Naive thymus-derived CD8-positive, alpha-beta T cell (primary cell): ENCODE data around the gene MGAT3. TPM values are rescaled to one million over a fixed set of nuclear protein-coding genes. Genes with fewer than 3 reads are reported as not detected.
"Not testable (repeated sequence)": the region's sequence is repeated elsewhere in the genome, so short reads cannot be mapped to it uniquely, and the experiment has no call there.

Experiments used
- ATAC-seq, 2 donors: fragments of 150-1000 bp; cut with Tn5 transposase in 1 of 2; sonication (Bioruptor Pico), chemical (Tn5 transposase) in 1 of 2; 1 replicate in 1 of 2; 2 replicates in 1 of 2; pipeline ENCODE4 v1.10.0; 2021; ENCODE audit warnings: mild to moderate bottlenecking in 2 of 2, moderate library complexity in 2 of 2
- POLR2A ChIA-PET: fragments of 350-600 bp; sonication (Branson Sonifier 250); formaldehyde crosslinking; loops from one replicate; lab custom pipeline; 2021; ENCODE audit warnings: antibody characterized with exemption; lab: Charles Lee
- DNase-seq, 10 donors: peaks; one replicate each; pipeline versions ENCODE4 v3.0.0 to v3.0.0-alpha.2; 2020 to 2022
- H3K27ac Mint-ChIP-seq, 10 donors: one replicate each; pipeline ENCODE4 v1.8.0; 2020 to 2022; ENCODE audit warnings: mild to moderate bottlenecking in 10 of 10, mixed read lengths in 10 of 10, moderate library complexity in 4 of 10, inconsistent platforms in 1 of 10
- H3K27me3 Mint-ChIP-seq, 5 donors: one replicate each; pipeline ENCODE4 v1.8.0; 2021 to 2022; ENCODE audit warnings: mixed read lengths in 5 of 5
- H3K36me3 Mint-ChIP-seq, 3 donors: one replicate each; pipeline ENCODE4 v1.8.0; 2020 to 2022; ENCODE audit warnings: mixed read lengths in 3 of 3, mild to moderate bottlenecking in 2 of 3, inconsistent platforms in 1 of 3
- H3K4me1 Mint-ChIP-seq, 4 donors: one replicate each; pipeline ENCODE4 v1.8.0; 2021 to 2022; ENCODE audit warnings: mixed read lengths in 4 of 4
- H3K4me3 Mint-ChIP-seq, 10 donors: one replicate each; pipeline ENCODE4 v1.8.0; 2020 to 2022; ENCODE audit warnings: mild to moderate bottlenecking in 10 of 10, mixed read lengths in 10 of 10, moderate library complexity in 6 of 10, inconsistent platforms in 1 of 10
- H3K9me3 Mint-ChIP-seq, 9 donors: one replicate each; pipeline ENCODE4 v1.8.0; 2020 to 2022; ENCODE audit warnings: mixed read lengths in 9 of 9, mild to moderate bottlenecking in 3 of 9, inconsistent platforms in 1 of 9, moderate library complexity in 1 of 9
- polyA plus RNA-seq, 3 donors: library from polyadenylated mRNA; unstranded; fragments of 300-500 nt; fragmentation: Illumina TruSeq; gene quantifications; one replicate each; pipeline ENCODE4 v1.2.3, GENCODE V29; 2021
- total RNA-seq, 8 experiments: library from RNA in 2 of 8; stranded (reverse) in 2 of 8; gene quantifications; one replicate each; pipeline ENCODE4 v1.2.3 and lab custom pipeline; 2021 to 2026

Gene MGAT3
- under 1 TPM; 0.36 to 0.55 TPM for total RNA-seq
- under 1 TPM; 0.05 to 0.27 (median 0.11) TPM for polyA plus RNA-seq
- total RNA-seq (lab: John Stamatoyannopoulos, UW): 0 to 2.9 (median 0.88) reads per million in 6 experiments

DNA sequence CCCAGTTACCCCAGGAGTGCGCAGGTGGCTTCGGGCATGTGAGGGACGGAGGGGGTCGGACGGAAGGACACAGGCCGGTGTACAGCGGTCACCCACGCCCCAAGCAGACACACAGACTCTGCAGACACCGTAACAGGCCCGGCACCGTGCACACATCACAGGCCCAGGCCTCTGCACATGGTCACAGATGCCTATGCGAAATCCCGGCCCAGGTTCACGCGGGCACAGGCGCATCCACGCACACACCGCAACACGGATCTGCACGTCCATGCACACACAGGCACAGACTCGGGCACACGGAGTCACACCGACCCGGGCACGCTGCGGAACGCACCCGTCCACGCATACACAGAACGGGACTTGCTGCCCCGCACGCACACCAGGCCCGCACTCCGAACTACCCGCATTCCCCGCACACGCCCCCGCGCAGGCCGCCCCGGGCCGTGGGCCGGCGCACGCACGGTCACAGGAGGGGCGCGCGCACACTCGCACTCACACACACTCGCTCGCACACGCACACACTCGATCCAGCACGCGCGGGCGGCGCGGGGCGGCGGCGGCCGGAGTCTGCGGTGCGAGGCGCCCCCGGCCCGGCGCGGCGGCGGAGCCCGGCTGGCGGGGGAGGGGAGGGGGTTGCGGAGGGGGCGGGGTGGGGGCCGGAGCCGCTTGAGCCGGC is at the start of gene MGAT3:
Gene MGAT3 (plus strand): TSS at position 491 of the 676 bp plus-strand sequence. CDS start 30,336 bp downstream, outside the sequence.
- peaks cover 25 to 43% (median 38%) of the 10 kb centered on the region in 4 donors for H3K4me1 Mint-ChIP-seq
- ATAC-seq (peak; percentile 15 to 29), DNase-seq (peak in 1 of 10 donors; percentile 23)
- peak within 1 kb of the TSS in 9 of 10 donors; percentile 24 to 87 (median 57) for H3K27ac Mint-ChIP-seq
- H3K4me3 Mint-ChIP-seq: peak within 1 kb of the TSS; percentile 69 to 89 (median 83)
- H3K36me3 Mint-ChIP-seq: no peaks in the 10 kb centered on the region
- POLR2A ChIA-PET: no interaction called here
- H3K27me3 Mint-ChIP-seq: peaks cover 5 to 22% (median 13%) of the 10 kb centered on the region in 5 donors
- peaks cover 0 to 10% (median 0%) of the 10 kb centered on the region in 9 donors for H3K9me3 Mint-ChIP-seq

GRCh38 chr22:39408173-39408572 is 48.6 kb upstream of the MGAT3 start:
- no peak overlapping the region for H3K27ac Mint-ChIP-seq
- H3K36me3 Mint-ChIP-seq: peaks cover 0 to 39% (median 9%) of the 10 kb centered on the region in 3 donors
- H3K9me3 Mint-ChIP-seq: no peaks in the 10 kb centered on the region
- POLR2A ChIA-PET: interaction anchor here (1.5 kb wide), 1 partner anchor 8 kb away, joined by 7 read pairs; the partner anchor contains the start of gene TAB1
- DNase-seq (no peak), ATAC-seq (no peak)
- H3K27me3 Mint-ChIP-seq: no peaks in the 10 kb centered on the region
- H3K4me3 Mint-ChIP-seq: no peak overlapping the region
- H3K4me1 Mint-ChIP-seq: peaks cover 38 to 88% (median 75%) of the 10 kb centered on the region in 4 donors

- Mint-ChIP-seq H3K36me3 (peaks cover 0 to 35% (median 7%) of the 10 kb centered on the region in 3 donors), H3K27me3 (no peaks in the 10 kb centered on the region), H3K4me3 (no peak overlapping the region), H3K27ac (peak overlapping the region in 1 of 10 donors; percentile 21), H3K9me3 (no peaks in the 10 kb centered on the region), H3K4me1 (peaks cover 37 to 90% (median 78%) of the 10 kb centered on the region in 4 donors)
- DNase-seq (no peak), ATAC-seq (no peak)
- POLR2A ChIA-PET: interaction anchor here (1.5 to 4.3 kb wide), 2 partner anchors 9 to 111 kb away, joined by 7 to 20 read pairs; partner anchors contain the start of genes ATF4 and TAB1
Measured at GRCh38 chr22:39408807-39409206, 48.0 kb upstream of the MGAT3 start.

GRCh38 chr22:39409516-39410029 is 47.2 kb upstream of the MGAT3 start:
- peak overlapping the region in 4 of 10 donors; percentile 17 to 54 (median 43) for H3K27ac Mint-ChIP-seq
- H3K4me1 Mint-ChIP-seq: peaks cover 41 to 91% (median 78%) of the 10 kb centered on the region in 4 donors
- no peak overlapping the region for H3K4me3 Mint-ChIP-seq
- ATAC-seq (no peak), DNase-seq (no peak)
- POLR2A ChIA-PET: interaction anchor here (4.3 kb wide), 1 partner anchor 111 kb away, joined by 20 read pairs; the partner anchor contains the start of gene ATF4
- H3K36me3 Mint-ChIP-seq: peaks cover 0 to 28% (median 5%) of the 10 kb centered on the region in 3 donors
- no peaks in the 10 kb centered on the region for H3K27me3 Mint-ChIP-seq
- H3K9me3 Mint-ChIP-seq: no peaks in the 10 kb centered on the region

GRCh38 chr22:39410264-39410663 is 46.5 kb upstream of the MGAT3 start:
- Mint-ChIP-seq H3K27ac (no peak overlapping the region), H3K27me3 (no peaks in the 10 kb centered on the region), H3K9me3 (no peaks in the 10 kb centered on the region), H3K4me1 (peaks cover 39 to 92% (median 78%) of the 10 kb centered on the region in 4 donors), H3K36me3 (peaks cover 0 to 22% (median 5%) of the 10 kb centered on the region in 3 donors), H3K4me3 (peak overlapping the region in 1 of 10 donors; percentile 61)
- DNase-seq: no peak
- POLR2A ChIA-PET: interaction anchor here (0.7 to 8.4 kb wide), 3 partner anchors 10 to 110 kb away, joined by 3 to 120 read pairs (median 20); partner anchors contain the start of genes ATF4 and TAB1
- no peak for ATAC-seq

DNA sequence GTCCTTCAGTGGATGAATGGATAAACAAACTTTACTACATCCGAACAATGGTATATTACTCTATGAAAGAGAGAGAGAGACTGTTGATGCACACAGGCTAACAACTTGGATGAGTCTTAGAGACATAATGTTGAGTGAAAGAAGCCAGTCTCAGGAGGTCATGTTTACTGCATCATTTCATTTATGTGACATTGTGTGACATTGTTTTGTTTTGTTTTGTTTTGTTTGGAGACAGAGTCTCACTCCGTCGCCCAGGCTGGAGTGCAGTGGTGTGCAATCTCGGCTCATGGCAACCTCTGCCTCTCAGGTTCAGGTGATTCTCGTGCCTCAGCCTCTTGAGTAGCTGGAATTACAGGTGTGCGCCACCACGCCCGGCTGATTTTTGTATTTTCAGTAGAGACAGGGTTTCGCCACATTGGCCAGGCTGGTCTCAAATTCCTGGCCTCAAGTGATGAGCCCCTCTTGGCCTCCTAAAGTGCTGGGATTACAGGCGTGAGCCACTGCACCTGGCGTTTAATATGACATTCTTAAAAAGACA is 44.9 kb upstream of the MGAT3 start:
- Mint-ChIP-seq H3K4me1 (peaks cover 40 to 94% (median 79%) of the 10 kb centered on the region in 4 donors), H3K36me3 (peaks cover 0 to 18% (median 0%) of the 10 kb centered on the region in 3 donors), H3K4me3 (peak overlapping the region; percentile 24 to 85 (median 64)), H3K27ac (peak overlapping the region; percentile 19 to 92 (median 82))
- not testable (repeated sequence) for ATAC-seq, DNase-seq, H3K9me3 Mint-ChIP-seq, H3K27me3 Mint-ChIP-seq
- POLR2A ChIA-PET: interaction anchor here (0.5 to 8.4 kb wide), 16 partner anchors 9 to 528 kb away, joined by 3 to 120 read pairs (median 5); partner anchors contain the start of genes ATF4, MIEF1, RPL3 and RPS19BP1

DNA sequence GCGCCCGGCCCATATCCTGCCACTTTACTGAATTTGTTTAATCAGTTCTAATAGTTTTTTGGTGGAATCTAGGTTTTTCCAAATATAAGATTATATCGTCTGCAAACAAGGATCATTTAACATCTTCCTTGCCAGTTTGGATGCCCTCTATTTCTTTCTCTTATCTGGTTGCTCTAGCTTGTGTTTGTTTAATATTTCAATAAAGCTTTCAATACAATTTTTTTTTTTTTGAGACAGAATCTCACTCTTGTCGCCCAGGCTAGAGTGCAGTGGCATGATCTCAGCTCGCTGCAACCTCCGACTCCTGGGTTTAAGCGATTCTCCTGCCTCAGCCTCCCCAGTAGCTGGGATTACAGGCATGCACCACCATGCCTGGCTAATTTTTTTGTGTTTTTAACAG is 43.6 kb upstream of the MGAT3 start:
- Mint-ChIP-seq H3K4me1 (peaks cover 35 to 93% (median 70%) of the 10 kb centered on the region in 4 donors), H3K27ac (peak overlapping the region in 9 of 10 donors; percentile 19 to 95 (median 75)), H3K36me3 (peaks cover 0 to 22% (median 8%) of the 10 kb centered on the region in 3 donors), H3K4me3 (peak overlapping the region; percentile 54 to 85 (median 76))
- DNase-seq, H3K9me3 Mint-ChIP-seq, H3K27me3 Mint-ChIP-seq, ATAC-seq: not testable (repeated sequence)
- POLR2A ChIA-PET: interaction anchor here (0.6 to 8.4 kb wide), 21 partner anchors 13 to 1920 kb away, joined by 3 to 120 read pairs (median 4); partner anchors contain the start of genes ATF4, RPL3, RPS19BP1 and TAB1

GRCh38 chr22:39414377-39414776 is 42.4 kb upstream of the MGAT3 start:
- POLR2A ChIA-PET: interaction anchor here (0.9 to 8.4 kb wide), 5 partner anchors 14 to 108 kb away, joined by 3 to 120 read pairs (median 6); partner anchors contain the start of genes ATF4, RPL3 and TAB1
- Mint-ChIP-seq H3K4me3 (peak overlapping the region; percentile 15 to 86 (median 75)), H3K36me3 (peaks cover 0 to 31% (median 16%) of the 10 kb centered on the region in 3 donors), H3K27ac (peak overlapping the region; percentile 72 to 95 (median 82)), H3K9me3 (no peaks in the 10 kb centered on the region), H3K4me1 (peaks cover 39 to 92% (median 70%) of the 10 kb centered on the region in 4 donors), H3K27me3 (no peaks in the 10 kb centered on the region)
- ATAC-seq (peak in 1 of 2 donors; percentile 12), DNase-seq (no peak)

- no peak for DNase-seq
- Mint-ChIP-seq H3K4me3 (peak overlapping the region in 9 of 10 donors; percentile 58 to 86 (median 75)), H3K4me1 (peaks cover 37 to 87% (median 66%) of the 10 kb centered on the region in 4 donors), H3K27ac (peak overlapping the region; percentile 72 to 95 (median 82)), H3K27me3 (no peaks in the 10 kb centered on the region), H3K9me3 (no peaks in the 10 kb centered on the region), H3K36me3 (peaks cover 0 to 31% (median 21%) of the 10 kb centered on the region in 3 donors)
- ATAC-seq: no peak
- POLR2A ChIA-PET: interaction anchor here (0.6 to 8.4 kb wide), 6 partner anchors 13 to 1037 kb away, joined by 3 to 120 read pairs (median 4); partner anchors contain the start of genes RPL3 and TAB1
Measured at GRCh38 chr22:39414886-39415285, 41.9 kb upstream of the MGAT3 start.

DNA sequence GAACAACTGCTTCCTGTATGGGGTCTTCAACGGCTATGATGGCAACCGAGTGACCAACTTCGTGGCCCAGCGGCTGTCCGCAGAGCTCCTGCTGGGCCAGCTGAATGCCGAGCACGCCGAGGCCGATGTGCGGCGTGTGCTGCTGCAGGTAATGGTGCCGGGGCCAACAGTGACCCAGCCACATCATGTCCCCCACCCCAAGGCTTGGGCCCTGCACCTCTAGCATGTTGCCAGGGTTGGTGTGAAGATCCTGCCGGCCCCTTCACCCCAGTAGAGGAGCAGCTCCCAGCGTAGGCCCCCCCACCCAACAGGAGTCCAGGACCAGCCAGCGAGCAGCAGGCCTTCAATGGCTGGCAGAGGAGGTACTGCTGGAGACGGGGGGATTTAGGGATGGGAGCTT is 41.3 kb upstream of the MGAT3 start:
- peaks cover 37 to 83% (median 62%) of the 10 kb centered on the region in 4 donors for H3K4me1 Mint-ChIP-seq
- ATAC-seq (no peak), DNase-seq (no peak)
- no peaks in the 10 kb centered on the region for H3K27me3 Mint-ChIP-seq
- H3K27ac Mint-ChIP-seq: peak overlapping the region in 7 of 10 donors; percentile 56 to 95 (median 90)
- H3K4me3 Mint-ChIP-seq: peak overlapping the region in 8 of 10 donors; percentile 33 to 86 (median 78)
- peaks cover 0 to 38% (median 24%) of the 10 kb centered on the region in 3 donors for H3K36me3 Mint-ChIP-seq
- POLR2A ChIA-PET: interaction anchor here (0.6 to 8.4 kb wide), 9 partner anchors 12 to 1037 kb away, joined by 3 to 120 read pairs (median 4); partner anchors contain the start of genes RPL3 and TAB1
- no peaks in the 10 kb centered on the region for H3K9me3 Mint-ChIP-seq

GRCh38 chr22:39416319-39416718 is 40.5 kb upstream of the MGAT3 start:
- Mint-ChIP-seq H3K36me3 (peaks cover 0 to 45% (median 24%) of the 10 kb centered on the region in 3 donors), H3K4me1 (peaks cover 35 to 77% (median 57%) of the 10 kb centered on the region in 4 donors)

More at GRCh38 chr22:39416319-39416718, 40.5 kb upstream of the MGAT3 start:
- ATAC-seq (peak; percentile 45 to 59), DNase-seq (peak in 8 of 10 donors; percentile 11 to 72 (median 37))
- peak overlapping the region; percentile 48 to 95 (median 78) for H3K27ac Mint-ChIP-seq
- POLR2A ChIA-PET: interaction anchor here (0.6 to 8.4 kb wide), 11 partner anchors 11 to 175 kb away, joined by 3 to 120 read pairs (median 4); partner anchors contain the start of genes ATF4 and TAB1
- no peaks in the 10 kb centered on the region for H3K27me3 Mint-ChIP-seq
- peak overlapping the region in 9 of 10 donors; percentile 43 to 84 (median 68) for H3K4me3 Mint-ChIP-seq
- H3K9me3 Mint-ChIP-seq: no peaks in the 10 kb centered on the region
